ENCODE measurements around the gene PLCB1.
"Not testable (repeated sequence)": the region's sequence is repeated elsewhere in the genome, so short reads cannot be mapped to it uniquely, and the experiment has no call there.

The PLCB1 gene

GRCh38 chr20:8145246-8146168 is 13.4 kb downstream of the PLCB1 start:
- Mint-ChIP-seq H3K36me3 (no peaks in the 10 kb centered on the region), H3K4me1 (no peaks in the 10 kb centered on the region), H3K27ac (no peak overlapping the region), H3K27me3 (peaks cover 8% of the 10 kb centered on the region), H3K4me3 (no peak overlapping the region), H3K9me3 (no peaks in the 10 kb centered on the region)
- ATAC-seq, result no peak

DNA sequence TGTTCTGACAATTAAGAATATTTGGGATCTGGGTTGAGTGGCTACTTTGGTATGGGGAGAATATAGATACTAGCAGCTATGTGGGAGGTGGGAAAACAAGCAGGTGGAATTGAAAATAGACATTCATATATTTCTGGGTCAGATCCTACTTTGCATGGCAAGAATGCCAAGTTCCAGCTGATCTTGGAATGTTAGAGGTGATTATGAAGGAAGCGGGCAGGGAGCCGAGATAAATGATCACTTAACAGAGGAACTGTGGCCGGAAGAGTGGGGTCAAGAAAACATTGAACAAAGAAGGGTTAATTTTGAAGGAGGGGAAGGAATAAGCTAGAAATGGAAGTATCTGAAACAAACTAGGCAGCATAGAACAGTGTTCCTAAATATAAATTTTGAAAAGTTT is 15.4 kb downstream of the PLCB1 start:
- no peak overlapping the region for H3K27ac Mint-ChIP-seq
- no peaks in the 10 kb centered on the region for H3K4me1 Mint-ChIP-seq
- ATAC-seq, result no peak
- H3K4me3 Mint-ChIP-seq, result no peak overlapping the region
- no peaks in the 10 kb centered on the region for H3K36me3 Mint-ChIP-seq
- peaks cover 8% of the 10 kb centered on the region for H3K27me3 Mint-ChIP-seq
- no peaks in the 10 kb centered on the region for H3K9me3 Mint-ChIP-seq

GRCh38 chr20:8148501-8148900 is 16.4 kb downstream of the PLCB1 start:
- no peaks in the 10 kb centered on the region for H3K4me1 Mint-ChIP-seq
- no peak overlapping the region for H3K4me3 Mint-ChIP-seq
- peaks cover 8% of the 10 kb centered on the region for H3K27me3 Mint-ChIP-seq
- ATAC-seq, result no peak
- no peak overlapping the region for H3K27ac Mint-ChIP-seq
- no peaks in the 10 kb centered on the region for H3K36me3 Mint-ChIP-seq
- no peaks in the 10 kb centered on the region for H3K9me3 Mint-ChIP-seq

GRCh38 chr20:8150591-8150990 is 18.5 kb downstream of the PLCB1 start:
- H3K4me3 Mint-ChIP-seq, result no peak overlapping the region
- H3K4me1 Mint-ChIP-seq, result no peaks in the 10 kb centered on the region
- peaks cover 25% of the 10 kb centered on the region for H3K27me3 Mint-ChIP-seq
- no peaks in the 10 kb centered on the region for H3K9me3 Mint-ChIP-seq
- no peak overlapping the region for H3K27ac Mint-ChIP-seq
- no peak for ATAC-seq
- H3K36me3 Mint-ChIP-seq, result no peaks in the 10 kb centered on the region

DNA sequence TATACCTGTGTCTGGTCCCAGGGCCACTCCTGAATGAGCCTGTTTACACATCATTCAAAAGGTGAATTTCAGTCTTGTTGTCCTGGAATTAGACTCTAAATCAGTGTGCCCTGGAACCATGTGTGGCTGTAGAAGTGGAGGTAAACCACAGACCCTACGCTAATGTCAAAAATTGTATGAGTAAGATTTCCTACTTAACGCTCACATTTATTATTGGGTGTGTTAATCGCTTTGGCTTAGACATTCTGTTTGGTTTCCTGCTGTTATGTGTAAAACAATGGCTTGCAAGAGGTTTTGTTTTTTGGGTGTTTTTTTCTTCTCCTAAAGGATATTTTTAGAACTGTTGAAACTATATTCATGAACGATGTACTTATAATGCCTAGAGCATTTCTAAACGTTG is 19.3 kb downstream of the PLCB1 start:
- H3K27me3 Mint-ChIP-seq, result peaks cover 25% of the 10 kb centered on the region
- no peaks in the 10 kb centered on the region for H3K9me3 Mint-ChIP-seq
- no peak for ATAC-seq
- no peak overlapping the region for H3K4me3 Mint-ChIP-seq
- no peaks in the 10 kb centered on the region for H3K36me3 Mint-ChIP-seq
- H3K4me1 Mint-ChIP-seq, result no peaks in the 10 kb centered on the region
- no peak overlapping the region for H3K27ac Mint-ChIP-seq

GRCh38 chr20:8152183-8152582 is 20.1 kb downstream of the PLCB1 start:
- Mint-ChIP-seq H3K9me3 (no peaks in the 10 kb centered on the region), H3K36me3 (no peaks in the 10 kb centered on the region), H3K4me3 (no peak overlapping the region), H3K27ac (no peak overlapping the region), H3K4me1 (no peaks in the 10 kb centered on the region), H3K27me3 (peaks cover 23% of the 10 kb centered on the region)
- no peak for ATAC-seq

DNA sequence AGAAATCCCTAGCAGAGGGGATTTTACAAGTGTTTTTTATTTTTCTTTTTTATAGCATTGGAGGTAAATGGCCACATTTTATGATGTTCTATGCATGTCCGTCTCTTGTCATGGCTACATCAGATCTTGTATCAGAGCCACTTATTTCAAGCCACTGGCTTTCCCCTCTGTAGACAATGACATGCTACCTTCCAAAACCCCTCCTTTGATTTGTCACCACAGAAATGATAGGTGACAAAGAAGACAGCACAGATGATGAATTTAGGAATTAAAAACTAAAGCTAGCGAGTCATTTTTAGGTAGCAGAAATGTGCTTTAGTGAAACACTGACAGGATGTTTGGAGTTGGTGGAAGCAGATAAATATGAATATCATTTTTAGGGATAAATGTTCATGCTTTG is 20.8 kb downstream of the PLCB1 start:
- Mint-ChIP-seq H3K27ac (no peak overlapping the region), H3K4me1 (no peaks in the 10 kb centered on the region), H3K27me3 (peaks cover 16% of the 10 kb centered on the region), H3K36me3 (no peaks in the 10 kb centered on the region), H3K4me3 (no peak overlapping the region), H3K9me3 (no peaks in the 10 kb centered on the region)
- ATAC-seq, result no peak

GRCh38 chr20:8153281-8153908 is 21.3 kb downstream of the PLCB1 start:
- Mint-ChIP-seq H3K27ac (no peak overlapping the region), H3K9me3 (no peaks in the 10 kb centered on the region), H3K36me3 (no peaks in the 10 kb centered on the region), H3K4me1 (no peaks in the 10 kb centered on the region), H3K27me3 (peaks cover 16% of the 10 kb centered on the region), H3K4me3 (no peak overlapping the region)
- ATAC-seq, result no peak

- no peaks in the 10 kb centered on the region for H3K4me1 Mint-ChIP-seq
- H3K4me3 Mint-ChIP-seq, result no peak overlapping the region
- H3K27me3 Mint-ChIP-seq, result peaks cover 16% of the 10 kb centered on the region
- H3K9me3 Mint-ChIP-seq, result no peaks in the 10 kb centered on the region
- no peak overlapping the region for H3K27ac Mint-ChIP-seq
- H3K36me3 Mint-ChIP-seq, result no peaks in the 10 kb centered on the region
- no peak for ATAC-seq
Measured at GRCh38 chr20:8154638-8155037, 22.6 kb downstream of the PLCB1 start.

GRCh38 chr20:8155229-8155628 is 23.2 kb downstream of the PLCB1 start:
- Mint-ChIP-seq H3K4me3 (no peak overlapping the region), H3K27ac (no peak overlapping the region), H3K4me1 (no peaks in the 10 kb centered on the region), H3K27me3 (peaks cover 16% of the 10 kb centered on the region), H3K36me3 (no peaks in the 10 kb centered on the region), H3K9me3 (peaks cover 4% of the 10 kb centered on the region)
- no peak for ATAC-seq

GRCh38 chr20:8155812-8156211 is 23.7 kb downstream of the PLCB1 start:
- no peak overlapping the region for H3K4me3 Mint-ChIP-seq
- no peaks in the 10 kb centered on the region for H3K36me3 Mint-ChIP-seq
- H3K9me3 Mint-ChIP-seq, result peaks cover 6% of the 10 kb centered on the region
- H3K27ac Mint-ChIP-seq, result no peak overlapping the region
- no peak for ATAC-seq
- H3K4me1 Mint-ChIP-seq, result no peaks in the 10 kb centered on the region
- H3K27me3 Mint-ChIP-seq, result peaks cover 16% of the 10 kb centered on the region

- Mint-ChIP-seq H3K36me3 (no peaks in the 10 kb centered on the region), H3K4me3 (no peak overlapping the region), H3K9me3 (peaks cover 6% of the 10 kb centered on the region), H3K27ac (no peak overlapping the region), H3K27me3 (peaks cover 16% of the 10 kb centered on the region), H3K4me1 (no peaks in the 10 kb centered on the region)
- ATAC-seq, result no peak
Measured at GRCh38 chr20:8156235-8157079, 24.4 kb downstream of the PLCB1 start.

DNA sequence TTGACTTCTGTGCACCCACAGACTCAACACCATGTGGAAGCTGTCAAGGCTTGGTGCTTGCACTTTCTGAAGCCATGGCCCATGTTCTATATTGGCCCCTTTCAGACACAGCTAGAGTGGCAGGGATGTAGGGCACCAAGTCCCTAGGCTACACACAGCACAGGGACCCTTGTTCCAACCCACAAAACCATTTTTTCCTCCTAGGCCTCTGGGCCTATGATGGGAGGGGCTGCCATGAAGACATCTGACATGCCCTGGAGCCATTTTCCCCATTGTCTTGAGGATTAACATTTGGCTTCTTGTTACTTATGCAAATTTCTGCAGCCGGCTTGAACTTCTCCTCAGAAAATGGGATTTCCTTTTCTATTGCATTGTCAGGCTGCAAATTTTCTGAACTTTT is 27.2 kb downstream of the PLCB1 start:
- not testable (repeated sequence) for H3K9me3 Mint-ChIP-seq, H3K4me1 Mint-ChIP-seq, H3K27ac Mint-ChIP-seq, H3K4me3 Mint-ChIP-seq, H3K36me3 Mint-ChIP-seq, ATAC-seq
- H3K27me3 Mint-ChIP-seq, result peaks cover 12% of the 10 kb centered on the region

- no peaks in the 10 kb centered on the region for H3K4me1 Mint-ChIP-seq
- no peaks in the 10 kb centered on the region for H3K36me3 Mint-ChIP-seq
- H3K4me3 Mint-ChIP-seq, result no peak overlapping the region
- H3K9me3 Mint-ChIP-seq, result peaks cover 6% of the 10 kb centered on the region
- no peak overlapping the region for H3K27ac Mint-ChIP-seq
- ATAC-seq, result no peak
- no peaks in the 10 kb centered on the region for H3K27me3 Mint-ChIP-seq
Measured at GRCh38 chr20:8161264-8162071, 29.4 kb downstream of the PLCB1 start.

- H3K4me3 Mint-ChIP-seq, result no peak overlapping the region
- no peaks in the 10 kb centered on the region for H3K36me3 Mint-ChIP-seq
- ATAC-seq, result no peak
- peaks cover 6% of the 10 kb centered on the region for H3K9me3 Mint-ChIP-seq
- H3K27ac Mint-ChIP-seq, result no peak overlapping the region
- no peaks in the 10 kb centered on the region for H3K4me1 Mint-ChIP-seq
- H3K27me3 Mint-ChIP-seq, result no peaks in the 10 kb centered on the region
Measured at GRCh38 chr20:8162610-8163009, 30.5 kb downstream of the PLCB1 start.

Measured in stimulated activated memory B cell treated with anti-CD40 and anti-IgM and Interleukin-4, amounts not matched to agents 10 μg/mL and 1 μg/mL and 100 μg/mL, for 72 hours (primary cell).